Fibroblast of peridontal ligament (primary cell): ENCODE data around the gene C1orf35.

Experiments used
- DNase-seq: peaks from one replicate; pipeline ENCODE4 v3.0.0-alpha.2; 2010; ENCODE audit errors: extremely low read depth

The C1orf35 gene

GRCh38 chr1:228079013-228079412, 24.1 kb downstream of the C1orf35 start:
- no peak for DNase-seq

- DNase-seq = no peak
Observed at GRCh38 chr1:228077565-228078330, 25.4 kb downstream of the C1orf35 start.

DNA sequence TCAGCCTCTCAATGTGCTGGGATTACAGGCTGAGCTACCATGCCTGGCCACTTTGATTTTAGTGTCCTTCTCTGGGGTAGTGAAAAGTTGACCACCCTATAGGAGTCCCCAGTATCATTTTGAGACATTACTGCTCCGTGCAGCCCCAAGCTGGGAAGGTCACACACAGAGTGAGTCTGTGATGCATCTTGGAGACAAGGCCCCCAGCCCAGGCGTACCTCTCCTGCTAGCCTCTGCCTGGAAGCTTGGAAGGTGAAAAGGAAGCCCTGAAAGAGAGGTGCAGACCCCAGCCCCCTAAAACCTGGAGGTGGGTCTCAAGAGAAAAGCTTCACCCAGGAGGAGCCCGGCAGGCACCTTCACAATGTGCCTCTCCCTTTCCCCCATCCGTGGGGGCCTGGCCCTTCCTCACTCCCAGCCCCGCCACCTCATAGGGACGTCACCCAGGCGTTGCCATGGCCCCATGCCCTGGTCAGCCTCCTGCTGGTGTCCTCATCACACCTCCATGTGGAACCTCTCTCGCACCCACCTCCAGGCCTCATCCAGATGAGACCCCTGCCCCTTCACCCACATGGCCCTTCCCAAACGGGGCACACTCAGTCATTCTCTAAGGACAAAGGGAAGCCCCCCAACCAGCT, 26.2 kb downstream of the C1orf35 start:
- no peak for DNase-seq

DNA sequence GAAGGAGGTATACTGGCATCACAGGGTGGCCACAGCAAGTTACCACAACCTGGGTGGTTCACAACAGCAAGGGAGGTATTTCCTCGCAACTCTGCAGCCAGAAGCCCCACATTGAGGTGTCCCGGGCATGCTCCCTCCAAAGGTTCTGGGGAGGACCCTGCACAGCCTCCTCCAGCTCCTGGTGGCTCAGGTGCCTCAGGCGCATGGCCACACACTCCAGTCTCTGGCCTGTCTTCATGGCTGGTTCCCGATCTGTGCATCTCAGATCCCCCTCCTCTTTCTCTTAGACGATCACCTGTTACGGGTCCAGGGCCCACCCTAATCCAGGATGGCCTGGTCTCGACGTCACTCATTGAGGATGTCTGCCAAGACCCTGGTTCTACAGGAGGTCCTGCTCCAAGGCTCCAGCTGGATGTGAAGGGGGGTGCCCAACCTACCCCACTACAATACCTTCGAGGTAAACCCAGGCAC, 27.3 kb downstream of the C1orf35 start:
- DNase-seq = no peak

- no peak for DNase-seq
Observed at GRCh38 chr1:228074954-228075730, 28.0 kb downstream of the C1orf35 start.

DNA sequence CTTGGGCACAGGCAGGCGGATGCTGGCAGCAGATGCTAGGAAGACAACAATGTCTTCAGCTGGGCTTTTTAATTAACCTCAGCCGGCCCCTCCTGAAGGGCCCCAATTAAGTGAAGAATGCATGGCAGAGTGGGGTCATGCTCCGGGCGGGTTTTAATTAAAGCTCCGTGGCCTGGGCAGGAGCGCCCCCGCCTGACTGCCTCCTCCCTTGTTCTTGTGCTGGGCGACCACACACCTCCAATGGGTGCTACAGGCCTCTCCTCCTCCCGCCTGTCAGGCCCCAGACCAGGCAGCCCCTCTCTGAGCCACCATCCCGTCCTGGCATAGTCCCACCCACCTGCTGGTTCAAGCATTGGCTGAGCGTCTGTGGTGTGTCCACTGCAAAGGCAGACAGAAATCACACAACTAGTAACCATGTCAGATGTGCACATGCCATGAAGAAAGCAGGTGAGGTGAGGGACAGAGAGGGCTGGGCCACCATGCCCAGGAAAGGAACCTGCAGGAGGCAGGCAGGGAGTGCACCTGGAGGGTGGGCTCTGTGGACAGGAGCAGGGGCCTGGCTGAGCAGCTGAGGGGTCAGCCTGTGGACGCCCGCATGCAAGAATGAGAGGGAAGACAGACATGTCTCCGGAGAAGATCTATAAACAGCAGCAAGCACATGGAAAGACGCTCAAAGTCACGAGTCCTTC, 29.1 kb downstream of the C1orf35 start:
- DNase-seq = no peak

DNA sequence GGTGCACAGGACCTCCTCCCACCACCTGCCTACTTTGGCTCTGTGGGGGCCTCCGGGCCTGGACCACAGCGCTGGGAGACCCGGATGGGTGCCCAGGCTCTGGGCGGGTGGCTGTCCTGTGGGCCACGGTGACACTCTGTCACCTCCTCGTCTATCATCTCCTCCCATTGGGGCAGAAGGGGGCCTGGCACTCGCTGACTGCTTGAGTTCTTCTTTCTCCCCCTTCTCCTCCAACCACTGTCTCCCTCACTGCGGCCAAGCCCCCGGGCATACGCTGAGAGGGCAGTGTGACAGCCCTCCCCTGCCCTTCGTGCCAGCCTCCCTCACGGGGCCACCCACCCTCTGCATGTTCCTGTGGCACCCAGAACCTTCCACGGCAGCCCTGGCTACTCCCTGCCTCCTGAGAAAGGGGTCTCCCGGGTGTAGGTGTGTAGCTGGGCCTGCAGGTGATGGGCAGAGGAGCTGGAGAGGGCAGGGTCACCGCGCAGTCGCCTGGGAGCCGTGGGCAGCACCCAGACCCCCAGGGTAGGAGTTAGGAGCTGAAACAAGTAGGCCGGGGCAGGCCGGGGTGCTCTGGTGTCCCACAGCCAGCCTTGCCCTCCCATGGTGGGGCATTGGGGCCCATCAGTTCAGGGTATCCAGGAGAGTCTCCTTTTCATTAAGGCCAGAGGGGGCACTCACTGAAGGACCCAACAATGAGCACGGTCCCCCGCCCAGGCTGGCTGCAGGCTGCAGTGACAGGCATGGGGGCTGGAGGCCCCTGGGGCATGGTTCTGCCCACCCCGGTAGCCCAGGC, 29.9 kb downstream of the C1orf35 start:
- no peak for DNase-seq

DNA sequence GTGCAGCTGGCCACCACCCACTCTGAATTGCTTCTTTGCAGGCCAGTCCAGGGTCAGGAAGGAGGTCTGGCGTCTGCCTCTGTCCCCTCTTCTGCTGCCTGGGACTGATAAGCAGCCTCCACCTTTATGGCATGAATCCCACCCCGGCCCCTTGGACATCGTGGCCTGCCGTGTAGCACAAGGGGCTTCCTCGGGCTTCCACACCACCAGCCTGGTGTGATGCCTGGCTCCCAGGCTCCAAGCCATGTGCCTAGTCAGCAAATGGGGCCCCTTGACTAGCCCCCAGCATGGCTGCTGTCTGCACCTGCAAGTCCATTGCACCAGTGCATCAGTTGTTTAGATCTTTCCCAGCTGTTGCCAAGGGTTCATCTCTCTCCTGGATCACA, 30.5 kb downstream of the C1orf35 start:
- DNase-seq = no peak

DNA sequence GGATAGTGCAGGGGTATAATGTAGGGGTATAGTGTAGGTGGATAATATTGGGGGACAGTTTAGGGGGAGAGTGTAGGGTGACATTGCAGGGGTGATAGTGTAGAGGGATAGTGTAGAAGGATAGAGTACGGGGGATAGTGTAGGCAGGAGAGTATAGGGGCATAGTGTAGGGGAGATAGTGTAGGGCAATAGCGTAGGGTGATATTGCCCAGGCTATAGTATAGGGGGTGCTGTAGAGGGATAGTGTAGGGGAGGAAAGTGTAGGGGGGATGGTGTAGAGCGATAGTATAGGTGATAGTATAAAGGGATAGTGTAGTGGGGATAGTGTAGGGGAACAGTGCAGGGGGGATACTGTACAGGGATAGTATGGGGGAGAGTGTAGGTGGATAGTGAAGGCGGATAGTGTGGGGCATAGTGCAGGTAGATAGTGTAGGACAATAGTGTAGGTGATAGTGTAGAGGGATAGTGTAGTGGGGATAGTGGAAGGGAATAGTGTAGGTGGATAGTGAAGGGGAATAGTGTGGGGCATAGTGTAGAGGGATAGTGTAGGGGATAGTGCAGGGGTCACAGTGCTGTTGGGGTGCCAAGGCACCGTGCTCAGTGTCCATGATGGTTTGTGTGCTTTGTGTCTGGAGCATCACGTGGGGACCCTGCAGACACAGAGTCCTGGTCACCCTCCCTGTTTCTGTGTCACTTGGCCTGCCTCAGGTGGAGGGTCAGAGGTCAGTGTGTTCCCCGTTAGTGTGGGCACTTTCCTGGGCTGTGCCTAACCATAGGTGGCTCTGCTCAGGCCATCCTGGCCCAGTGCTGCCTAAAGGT, 31.1 kb downstream of the C1orf35 start:
- DNase-seq = no peak

DNA sequence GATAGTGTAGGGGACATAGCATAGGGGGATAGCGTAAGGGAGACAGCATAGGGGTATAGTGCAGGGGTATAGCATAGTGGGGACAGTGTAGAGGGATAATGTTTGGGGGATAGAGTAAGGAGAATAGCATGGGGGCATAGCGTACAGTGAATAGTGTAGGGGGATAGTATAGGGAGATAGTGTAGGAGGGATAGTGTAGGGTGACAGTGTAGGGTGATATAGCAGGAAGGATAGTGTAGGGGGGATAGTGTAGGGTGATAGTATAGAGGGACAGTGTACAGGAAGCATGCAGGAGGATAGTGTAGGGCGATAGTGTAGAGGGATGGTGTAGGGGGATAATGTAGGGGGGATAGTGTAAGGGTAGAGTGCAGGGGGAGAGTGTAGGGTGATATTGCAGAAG, 32.3 kb downstream of the C1orf35 start:
- no peak for DNase-seq

DNA sequence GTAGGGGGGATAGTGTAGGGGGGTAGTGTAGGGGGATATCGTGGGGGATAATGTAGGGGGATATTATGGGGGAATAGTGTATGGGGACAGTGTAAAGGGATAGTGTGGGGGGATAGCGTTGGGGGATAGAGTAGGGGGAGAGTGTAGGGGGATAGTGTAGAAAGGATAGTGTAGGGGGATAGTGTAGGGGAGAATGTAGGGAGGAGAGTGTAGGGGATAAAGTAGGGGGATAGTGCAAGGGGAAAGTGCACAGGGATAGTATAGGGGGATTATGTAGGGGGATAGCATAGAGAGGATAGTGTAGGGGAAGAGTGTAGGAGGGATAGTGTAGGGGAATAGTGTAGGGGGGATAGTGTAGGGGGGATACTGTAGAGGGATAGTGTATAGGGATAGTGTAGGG, 33.0 kb downstream of the C1orf35 start:
- no peak for DNase-seq

DNA sequence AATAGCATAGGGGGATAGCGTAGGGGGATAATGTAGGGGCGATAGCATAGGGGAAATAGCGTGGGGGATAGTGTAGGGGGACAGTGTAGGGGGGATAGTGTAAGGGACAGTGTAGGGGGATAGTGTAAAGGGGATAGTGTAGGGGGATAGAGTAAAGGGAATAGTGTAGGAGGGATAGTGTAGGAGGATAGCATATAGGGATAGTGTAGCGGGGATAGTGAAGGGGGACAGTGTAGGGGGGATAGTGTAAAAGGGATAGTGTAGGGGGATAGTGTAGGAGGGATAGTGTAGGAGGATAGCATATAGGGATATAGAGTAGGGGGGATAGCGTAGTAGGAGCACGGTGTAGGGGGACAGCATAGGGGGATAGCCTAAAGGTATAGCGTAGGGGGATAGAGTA, 34.8 kb downstream of the C1orf35 start:
- no peak for DNase-seq

DNA sequence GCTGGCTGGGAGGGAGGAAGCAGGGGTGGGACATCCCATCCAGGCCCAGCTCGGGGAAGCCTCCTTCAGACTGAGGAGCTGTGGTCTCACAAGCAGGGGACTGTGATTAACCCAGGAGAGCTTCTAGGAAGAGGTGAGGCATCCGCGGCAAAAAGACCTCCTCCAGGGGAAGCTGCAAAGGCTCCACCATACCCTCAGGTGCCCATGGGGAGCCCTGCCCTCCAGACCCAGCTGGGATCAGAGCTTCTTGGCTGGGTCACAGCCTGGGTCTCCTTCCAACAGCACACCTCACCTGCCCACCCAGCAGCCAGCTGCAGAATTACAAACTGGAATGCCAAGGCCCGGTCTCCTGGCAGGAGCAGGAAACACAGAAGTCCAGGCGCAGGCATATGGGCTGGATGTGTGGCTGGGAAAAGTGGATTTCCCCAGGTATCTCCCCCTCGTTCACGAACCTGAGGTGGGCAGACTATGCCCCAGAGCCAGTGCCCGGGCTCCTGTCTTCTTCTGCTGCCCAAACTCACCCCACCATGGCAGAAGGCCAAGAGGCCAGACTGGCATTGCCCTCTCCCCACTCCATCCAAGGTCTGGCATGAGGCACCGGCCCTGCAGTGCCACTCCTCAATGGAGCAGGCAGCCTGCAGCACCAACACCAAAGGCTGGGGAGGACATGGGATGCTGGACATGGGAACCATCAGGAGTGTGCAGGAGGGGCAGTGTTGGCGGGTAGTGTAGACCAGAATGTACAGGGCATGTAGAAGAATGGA, 36.1 kb downstream of the C1orf35 start:
- no peak for DNase-seq

GRCh38 chr1:228066416-228066815, 36.7 kb downstream of the C1orf35 start:
- no peak for DNase-seq

DNA sequence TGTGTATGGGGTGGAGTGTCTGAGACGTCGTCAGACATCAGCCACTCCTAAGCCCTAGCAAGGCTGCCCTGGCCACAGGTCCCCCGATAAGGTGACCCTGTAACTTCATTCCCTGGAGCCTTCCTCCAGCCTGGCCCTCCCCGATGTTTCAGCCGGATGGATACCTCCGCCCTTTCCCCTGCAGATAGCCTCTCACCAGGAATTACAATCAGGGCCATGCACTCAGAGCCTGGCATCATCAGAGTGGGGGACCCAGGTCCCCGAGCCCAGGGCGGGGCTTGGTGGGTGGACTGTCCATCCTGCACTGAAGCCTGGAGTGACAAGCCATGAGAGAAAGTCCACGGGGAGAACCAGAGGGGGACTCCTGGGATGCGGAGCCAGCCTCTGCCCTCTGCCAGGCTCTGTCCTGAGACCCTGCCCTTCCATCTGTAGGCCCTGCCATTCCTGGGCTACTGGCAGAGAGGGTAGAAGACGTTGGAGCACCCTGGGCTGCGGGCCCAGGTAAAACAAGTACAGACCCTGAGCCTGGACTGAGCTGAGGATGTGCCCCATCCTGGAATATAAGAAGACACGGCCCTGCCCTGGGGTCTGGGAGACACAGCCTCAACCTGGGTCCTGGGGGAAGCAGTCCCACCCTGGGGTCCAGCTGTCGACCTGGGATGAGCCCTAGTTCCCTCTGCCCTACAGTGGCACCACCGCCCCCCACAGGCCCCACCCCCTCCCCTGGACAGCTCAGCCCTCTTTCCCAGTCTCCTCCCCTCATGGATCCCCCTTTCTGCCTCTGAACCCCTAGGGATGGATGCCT, 37.4 kb downstream of the C1orf35 start:
- DNase-seq = no peak

GRCh38 chr1:228064741-228065542, 38.2 kb downstream of the C1orf35 start:
- no peak for DNase-seq

- no peak for DNase-seq
Observed at GRCh38 chr1:228064296-228064695, 38.8 kb downstream of the C1orf35 start.
